CD4-positive, alpha-beta T cell treated with Interleukin-10 for 1 hour (primary cell): ENCODE results near the gene NKX3-2.

Source experiments
- DNase-seq: peaks from one replicate; pipeline ENCODE4 v3.0.0-alpha.2; 2020

NKX3-2 gene

DNA sequence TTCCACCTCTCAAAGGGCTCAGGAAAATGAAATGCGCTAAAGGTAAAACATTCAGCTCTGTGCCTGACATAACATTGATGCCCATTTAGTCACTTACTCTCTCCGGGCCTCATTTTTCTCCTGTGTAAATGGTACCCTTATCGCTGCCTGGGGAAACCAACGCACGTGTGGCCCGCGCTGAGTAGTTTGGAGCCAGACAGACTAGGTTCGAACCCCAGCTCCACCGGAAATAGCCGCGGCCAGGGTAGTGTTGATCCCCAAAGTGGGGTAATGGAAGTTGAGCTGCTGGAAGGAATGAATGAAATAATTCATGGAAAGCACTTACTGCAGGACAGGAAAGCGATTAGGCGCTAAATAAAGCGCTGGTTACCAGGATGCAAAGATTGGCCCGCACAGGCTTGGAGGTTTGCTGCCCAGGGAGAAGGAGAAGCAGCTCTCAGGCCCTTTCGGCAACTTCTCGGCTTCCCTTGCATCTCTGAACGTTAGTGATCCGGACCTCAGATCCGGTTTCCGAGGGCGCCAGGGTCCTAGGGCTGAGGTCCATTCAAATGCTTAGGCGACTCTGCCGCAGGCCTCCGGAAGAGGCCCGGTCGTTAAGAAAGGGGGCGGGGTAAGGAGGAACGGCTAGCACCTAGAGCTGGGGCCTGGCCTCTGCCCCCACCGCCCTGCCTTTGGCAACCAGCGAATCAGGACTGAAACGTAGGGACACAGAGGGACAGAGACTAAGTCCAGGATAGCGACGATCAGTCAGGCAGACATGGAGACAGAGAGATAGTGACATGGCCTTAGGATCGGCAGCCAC is 13.3 kb downstream of the NKX3-2 start:
- no peak for DNase-seq

GRCh38 chr4:13529128-13529919 is 15.0 kb downstream of the NKX3-2 start:
- no peak for DNase-seq

GRCh38 chr4:13528821-13529127 is 15.5 kb downstream of the NKX3-2 start:
- no peak for DNase-seq

DNA sequence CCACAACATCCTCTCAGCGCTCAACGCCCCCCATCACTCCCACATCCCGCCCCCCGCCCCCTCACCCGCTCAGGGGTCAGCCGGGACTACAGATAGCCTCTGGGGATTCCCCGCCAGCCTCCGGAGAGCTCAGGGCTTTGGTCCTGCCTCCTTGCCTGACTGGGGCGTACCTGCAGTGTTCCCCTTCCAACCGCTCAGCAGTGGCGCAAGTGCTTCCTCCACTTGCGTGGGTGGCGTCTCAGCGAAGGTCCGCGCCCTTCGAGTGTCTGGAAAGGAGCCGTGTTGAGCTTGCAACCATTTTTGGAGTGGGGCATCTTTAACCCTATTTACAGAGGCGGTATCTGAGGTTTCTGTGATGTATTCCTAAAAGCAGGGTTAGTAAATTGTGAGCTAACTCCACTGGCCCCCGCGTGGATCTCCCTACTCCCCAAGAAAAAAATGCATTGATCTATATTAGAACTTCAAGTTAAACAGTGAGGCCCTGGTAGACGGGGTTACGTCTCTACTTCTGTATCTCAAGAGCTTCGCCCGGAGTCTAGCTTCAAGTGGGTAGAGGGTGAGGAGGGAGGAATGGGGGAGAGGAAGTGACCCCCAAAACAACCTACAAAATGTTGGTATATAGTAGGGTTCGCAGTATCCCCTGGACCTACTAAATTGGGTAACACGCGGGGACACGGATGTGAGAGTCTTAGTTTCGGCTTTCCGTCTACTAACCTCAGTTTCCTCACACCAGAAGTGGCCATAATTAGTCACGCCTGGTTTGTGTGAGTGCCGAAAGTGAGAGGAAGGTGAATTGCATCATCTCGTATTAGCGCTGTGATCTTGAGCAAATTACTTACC is 16.1 kb downstream of the NKX3-2 start:
- no peak for DNase-seq

DNA sequence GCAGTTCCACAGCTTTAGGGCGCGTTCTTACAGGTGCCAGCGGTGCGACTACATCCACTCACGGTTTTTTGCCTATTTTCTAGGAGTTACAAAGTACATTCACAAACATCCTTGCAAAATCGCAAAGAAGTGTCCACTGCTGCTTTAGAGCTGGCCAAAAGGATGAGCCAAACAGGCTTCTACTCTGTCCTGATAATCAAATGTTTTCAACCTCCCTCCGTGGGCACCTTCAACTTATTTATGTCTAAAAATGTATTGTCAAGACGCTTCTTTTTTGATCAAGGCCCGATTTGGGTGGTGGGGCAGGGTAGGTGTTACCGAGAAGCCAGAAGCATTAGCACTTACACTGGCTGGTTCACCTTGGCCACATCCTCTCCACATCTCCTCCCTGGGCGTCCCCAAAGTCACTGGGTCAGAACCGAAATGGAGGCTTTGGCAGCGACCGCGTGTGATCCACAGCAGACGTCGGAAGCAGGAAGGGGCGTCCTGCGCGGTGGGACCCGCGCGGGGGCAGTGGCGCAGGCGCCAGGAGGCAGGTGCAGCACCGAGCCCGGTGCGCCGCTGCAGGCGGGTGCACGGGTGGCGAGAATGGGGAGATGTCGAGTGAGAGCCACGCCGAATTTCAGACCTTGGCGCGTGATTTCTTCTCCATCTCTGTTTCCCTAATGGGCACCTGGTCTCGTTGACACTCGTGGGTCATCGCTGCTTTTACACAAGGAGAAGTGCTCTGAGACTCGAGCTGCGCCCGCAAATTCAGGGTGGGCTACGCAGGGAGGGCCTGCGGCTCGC is 16.9 kb downstream of the NKX3-2 start:
- DNase-seq: no peak

GRCh38 chr4:13526658-13527057 is 17.6 kb downstream of the NKX3-2 start:
- DNase-seq: no peak

DNA sequence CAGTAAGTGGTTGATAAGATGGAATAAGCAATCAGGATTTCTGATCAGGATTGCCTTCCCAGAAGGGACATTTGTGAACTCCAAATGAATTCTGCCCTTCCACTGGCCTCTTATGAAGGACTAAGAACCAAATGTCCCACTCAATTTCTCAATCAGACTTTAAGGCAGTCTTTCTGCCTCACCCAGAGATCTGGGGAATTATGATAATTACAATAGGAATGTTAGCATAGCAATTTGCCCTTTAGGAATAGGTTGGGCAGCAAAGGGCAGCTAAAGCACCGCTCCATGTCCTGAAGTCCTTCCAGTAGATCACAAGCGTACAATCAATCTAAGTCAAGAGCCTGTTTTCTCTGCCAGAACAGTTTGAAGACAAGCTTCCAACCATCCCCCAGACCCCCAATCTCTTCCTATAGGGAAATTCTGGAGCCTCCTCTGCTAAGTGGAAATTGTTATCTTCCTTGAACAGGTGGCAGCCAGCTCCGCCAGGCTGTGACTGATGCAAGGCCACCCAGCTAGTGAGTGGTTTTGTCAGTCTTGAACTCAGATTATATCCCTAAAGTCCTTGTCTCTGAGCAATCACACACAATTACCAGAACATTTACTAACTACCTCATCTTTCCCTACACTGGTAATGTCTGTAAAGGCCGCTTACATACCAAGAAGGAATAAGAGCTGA is 18.6 kb downstream of the NKX3-2 start:
- DNase-seq: no peak

DNA sequence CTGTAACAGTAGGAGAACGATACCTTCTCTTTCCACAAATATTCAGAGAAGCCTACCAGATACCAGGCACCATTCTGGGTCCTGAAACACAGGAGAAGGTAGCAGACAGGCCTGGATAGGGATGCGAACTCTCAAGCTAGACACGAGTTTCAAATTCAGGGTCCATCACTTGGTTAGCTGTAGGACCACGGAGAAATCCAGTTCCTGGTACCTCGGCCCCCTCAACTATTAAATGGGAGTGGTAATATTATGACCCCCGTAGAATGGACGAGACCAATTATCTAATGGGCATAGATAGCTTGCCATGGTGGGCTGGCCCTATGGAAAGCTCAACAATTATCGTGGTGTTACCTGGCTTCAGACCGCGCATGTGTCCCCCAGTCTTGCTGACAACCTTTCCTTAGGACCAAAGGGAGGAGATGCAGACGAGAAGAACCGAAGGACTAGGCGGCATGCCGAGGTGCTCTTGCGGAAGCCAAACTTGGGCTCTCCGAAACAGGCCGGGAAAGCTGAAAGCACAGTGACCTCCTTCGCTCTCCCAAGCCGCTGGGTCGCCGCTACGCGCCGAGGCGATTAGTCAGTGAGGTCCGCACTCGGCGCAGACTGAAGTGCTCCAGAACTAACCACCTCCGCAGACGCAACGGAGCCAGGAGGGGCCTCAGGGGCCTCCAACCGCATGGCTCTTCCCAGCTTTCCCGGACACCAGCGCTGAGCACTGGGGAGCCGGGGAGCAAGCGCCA is 19.6 kb downstream of the NKX3-2 start:
- no peak for DNase-seq

DNA sequence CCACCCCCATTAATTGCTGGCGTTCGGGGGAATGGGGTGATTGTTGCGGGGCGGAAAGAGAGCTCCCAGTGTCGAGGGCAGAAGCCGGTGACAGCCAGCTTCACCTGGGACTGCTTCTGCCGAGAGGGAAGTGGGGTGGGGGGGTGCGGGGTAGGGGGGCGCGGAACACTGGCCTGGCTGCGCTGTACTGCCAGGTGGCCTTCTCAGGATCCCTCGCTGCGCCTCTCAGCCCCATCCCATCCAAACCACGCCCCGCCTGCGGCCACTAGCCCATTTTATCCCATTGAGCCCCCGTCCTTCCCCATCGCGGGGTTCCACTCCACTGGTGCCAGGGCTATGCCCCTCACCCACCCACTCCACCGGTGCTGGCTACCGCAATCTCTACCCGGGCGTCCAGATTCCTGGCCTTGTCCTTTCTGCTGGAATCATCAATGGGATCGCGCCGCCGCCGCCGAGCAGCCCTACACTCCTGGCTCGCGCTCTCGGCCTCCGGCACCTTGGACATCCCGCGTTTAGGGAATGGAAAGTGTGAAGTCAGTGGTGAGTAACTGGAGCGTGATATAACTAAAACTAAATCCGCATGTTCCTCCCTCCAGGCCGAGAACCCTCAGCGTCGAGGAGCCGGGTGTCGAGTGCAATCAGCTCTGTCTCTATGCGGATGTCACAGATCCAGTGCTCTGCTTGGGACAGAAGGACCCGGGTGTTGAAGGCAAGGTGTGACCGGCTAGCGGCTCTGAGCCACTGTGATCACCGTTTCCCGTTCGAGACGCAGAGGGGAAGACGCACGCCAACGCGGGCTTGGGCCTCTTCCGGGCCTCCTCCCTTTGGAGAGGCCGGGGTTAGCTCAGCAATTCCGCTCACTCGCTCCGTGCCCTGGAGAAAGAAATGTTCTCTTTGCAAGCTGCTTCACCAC is 20.5 kb downstream of the NKX3-2 start:
- DNase-seq: no peak

DNA sequence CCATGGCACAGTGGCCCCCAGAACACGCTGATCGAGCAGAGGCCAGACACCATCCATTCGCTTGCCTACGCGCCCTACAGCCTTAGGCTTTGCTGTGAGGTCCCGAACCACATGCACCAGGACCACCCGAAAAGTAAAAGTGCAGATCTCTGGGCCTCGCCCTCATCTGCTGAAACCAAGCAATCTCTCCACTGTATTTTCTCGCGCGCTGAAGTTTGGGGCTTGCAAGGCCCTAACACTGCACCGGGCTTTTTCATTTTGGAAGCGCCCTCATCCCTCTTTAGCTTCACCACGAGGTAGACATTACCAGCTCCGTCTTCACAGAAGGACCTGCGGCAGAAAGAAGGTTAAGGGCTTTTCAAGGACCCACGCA is 21.2 kb downstream of the NKX3-2 start:
- DNase-seq: no peak

DNA sequence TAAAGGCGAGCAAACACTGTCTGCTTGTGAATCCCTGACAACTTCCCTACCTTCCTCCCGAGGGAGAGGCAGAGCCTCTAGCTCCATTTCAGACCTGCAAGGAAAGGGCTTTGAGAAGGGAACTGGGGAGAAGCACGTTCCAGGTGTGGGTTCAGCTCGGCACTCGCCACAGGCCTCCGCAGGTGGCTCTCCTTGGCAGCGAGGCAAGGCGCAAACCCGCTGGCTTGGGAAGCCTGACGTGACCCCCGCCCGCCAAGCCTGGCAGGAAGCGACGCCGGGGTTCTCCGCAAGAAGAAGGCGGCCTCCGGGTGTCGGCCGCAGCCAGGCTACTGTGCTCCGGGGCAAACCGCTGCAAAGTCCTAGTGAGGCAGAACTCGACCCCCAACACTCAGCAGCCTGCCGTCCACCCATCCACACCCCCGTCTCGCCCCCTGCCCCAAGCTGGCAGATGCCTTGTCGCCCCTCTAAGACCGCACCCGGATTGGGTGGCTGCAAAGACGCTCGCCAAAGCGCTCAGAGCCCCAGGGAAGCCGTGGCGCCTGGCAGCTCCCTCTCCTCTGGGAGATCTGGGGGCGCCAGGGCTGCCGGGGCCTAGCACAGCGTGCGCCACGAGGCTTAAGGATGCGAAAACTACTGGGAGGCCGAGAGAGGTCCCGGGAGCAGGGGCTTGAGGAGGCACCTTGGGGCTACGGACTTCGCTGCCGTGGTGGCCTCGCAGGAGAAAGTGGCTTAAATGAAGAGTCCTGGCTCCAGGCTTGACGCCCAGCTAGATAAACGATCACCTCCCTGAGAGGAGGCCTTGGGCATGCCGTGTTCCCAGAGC is 21.8 kb downstream of the NKX3-2 start:
- DNase-seq: no peak

DNA sequence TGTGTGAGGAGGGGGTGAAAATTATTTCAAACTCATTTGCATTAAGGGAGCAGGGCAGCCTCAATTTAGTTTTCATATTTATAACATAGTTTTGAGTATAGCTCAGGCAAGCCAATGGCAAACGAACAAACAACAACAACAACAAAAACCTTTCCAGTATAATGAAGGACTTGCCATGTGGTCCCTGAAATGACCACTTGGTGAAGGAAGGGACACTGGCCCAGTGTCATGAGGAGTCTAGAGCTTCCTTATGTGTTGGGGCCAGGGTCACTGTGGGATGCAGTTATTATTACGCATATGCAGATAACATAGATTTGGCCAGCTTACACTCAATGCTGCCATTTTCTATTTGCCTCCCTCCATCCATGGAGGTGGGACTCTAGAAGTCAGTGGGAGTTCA is 23.3 kb downstream of the NKX3-2 start:
- DNase-seq: no peak

DNA sequence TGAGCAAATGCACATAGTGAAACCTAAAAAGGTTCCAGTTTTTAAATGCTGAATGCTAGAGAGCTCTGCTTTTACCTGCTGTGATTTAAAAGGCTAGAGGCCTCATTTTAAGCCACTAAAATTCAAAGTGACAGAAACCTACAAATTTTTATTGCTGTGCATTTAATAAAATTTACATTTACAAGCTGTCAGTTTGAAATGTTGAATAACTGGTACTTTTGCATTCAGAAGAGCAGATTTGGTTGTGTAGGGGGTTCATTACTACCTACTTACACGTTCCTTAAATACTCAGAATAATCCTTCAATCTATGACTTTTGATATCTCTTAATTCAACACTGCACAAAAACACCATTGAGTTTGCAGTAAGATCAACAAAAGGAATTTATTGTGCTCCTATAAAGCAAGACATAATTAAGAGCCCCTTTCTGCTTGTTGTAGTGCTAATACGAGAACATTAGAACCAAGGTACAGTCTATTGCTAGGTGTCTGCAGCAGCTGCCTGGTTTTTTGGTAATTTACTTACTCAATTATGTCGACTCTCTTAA is 27.9 kb downstream of the NKX3-2 start:
- no peak for DNase-seq

- no peak for DNase-seq
Observed at GRCh38 chr4:13515268-13515667, 29.0 kb downstream of the NKX3-2 start.

- DNase-seq: no peak
Observed at GRCh38 chr4:13514722-13515121, 29.6 kb downstream of the NKX3-2 start.

- no peak for DNase-seq
Observed at GRCh38 chr4:13511101-13511500, 33.2 kb downstream of the NKX3-2 start.

DNA sequence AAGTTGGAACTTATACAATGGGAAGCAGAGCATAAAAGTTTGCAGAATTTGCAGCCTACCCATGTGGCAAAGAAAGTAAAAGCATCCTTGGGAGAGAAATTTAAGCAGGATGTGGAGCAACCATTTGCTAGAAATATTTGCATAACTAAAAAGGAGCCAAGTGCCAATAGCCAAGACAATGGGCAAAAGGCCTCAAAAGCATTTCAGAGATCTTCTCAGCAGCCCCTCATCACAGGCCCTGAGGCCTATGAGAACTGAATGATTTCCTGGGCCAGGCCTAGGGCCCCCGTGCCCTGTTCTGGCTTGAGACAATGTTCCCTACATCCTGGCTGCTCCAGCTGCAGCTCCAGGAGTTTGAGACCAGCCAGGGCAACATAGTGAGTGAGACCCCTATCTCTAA is 34.9 kb downstream of the NKX3-2 start:
- no peak for DNase-seq

DNA sequence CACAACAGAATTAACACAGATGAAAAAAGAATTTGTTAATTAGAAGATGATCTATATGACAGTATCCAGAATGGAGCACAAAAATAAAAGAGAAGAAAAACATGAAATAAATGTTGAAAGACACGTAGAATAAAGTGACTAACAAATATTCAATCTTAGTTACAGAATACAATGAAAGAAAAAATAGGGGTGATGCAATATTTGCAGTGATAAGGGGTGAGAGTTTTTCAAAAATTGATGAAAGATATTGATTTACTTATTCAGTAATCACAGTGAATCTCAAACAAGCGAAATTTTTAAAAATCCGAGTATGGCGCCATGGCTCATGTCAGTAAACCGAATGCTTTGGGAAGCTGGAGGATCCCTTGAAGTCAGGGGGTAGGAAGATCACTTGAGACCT is 39.9 kb downstream of the NKX3-2 start:
- DNase-seq: no peak

DNA sequence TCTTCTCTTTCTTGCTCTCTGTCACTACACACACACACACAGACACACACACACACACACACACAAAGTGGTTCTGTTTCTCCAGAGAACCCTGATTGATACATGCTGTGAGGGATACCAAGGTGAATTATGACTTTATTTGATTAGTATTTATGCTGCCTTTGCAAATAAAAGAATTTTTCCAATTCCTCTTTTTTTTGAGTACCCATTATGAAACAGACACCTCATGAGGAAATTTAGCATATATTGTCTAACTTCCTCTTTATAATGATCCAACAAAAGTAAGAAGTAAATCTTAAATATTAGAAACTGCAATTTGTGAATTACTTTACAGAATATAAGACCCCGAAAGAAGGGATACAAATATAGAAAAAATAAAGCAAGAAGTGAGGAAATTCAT is 45.8 kb downstream of the NKX3-2 start:
- no peak for DNase-seq
